CD4-positive, alpha-beta memory T cell (primary cell): Measurements from ENCODE around the gene SASH3. TPM values are rescaled to one million over a fixed set of nuclear protein-coding genes. Genes with fewer than 3 reads are reported as not detected.

Source experiments
- CTCF ChIA-PET: fragments of 350-600 bp; sonication (Branson Sonifier 250); formaldehyde crosslinking; loops from one replicate; lab custom pipeline; 2021; ENCODE audit warnings: inconsistent platforms; ENCODE audit not compliant: partially characterized antibody; lab: Charles Lee
- POLR2A ChIA-PET: fragments of 350-600 bp; sonication (Branson Sonifier 250); formaldehyde crosslinking; loops from one replicate; lab custom pipeline; 2021; ENCODE audit not compliant: partially characterized antibody; lab: Charles Lee
- DNase-seq, 5 donors: peaks; one replicate each; pipeline versions ENCODE4 v3.0.0 to v3.0.0-alpha.2; 2020 to 2022; ENCODE audit warnings: mixed read lengths in 1 of 5
- H3K27ac ChIP-seq: one replicate; pipeline ENCODE4 v1.7.0; 2013; ENCODE audit warnings: low read depth, low read length
- H3K27me3 ChIP-seq: 2 replicates; pipeline ENCODE4 v1.7.0; 2013; ENCODE audit warnings: mild to moderate bottlenecking, low read length, moderate library complexity; ENCODE audit not compliant: insufficient read depth
- H3K36me3 ChIP-seq: 2 replicates; pipeline ENCODE4 v1.7.0; 2013; ENCODE audit warnings: mild to moderate bottlenecking, low read length, moderate library complexity; ENCODE audit not compliant: insufficient read depth
- H3K4me1 ChIP-seq: 2 replicates; pipeline ENCODE4 v1.7.0; 2013; ENCODE audit warnings: mild to moderate bottlenecking, low read length, moderate library complexity; ENCODE audit not compliant: insufficient read depth
- H3K4me3 ChIP-seq, 2 donors: one replicate each; pipeline ENCODE4 v1.7.0; 2013; ENCODE audit warnings: low read length in 2 of 2, mild to moderate bottlenecking in 1 of 2
- H3K9me3 ChIP-seq, 2 donors: one replicate each; pipeline ENCODE4 v1.7.0; 2013; ENCODE audit warnings: low read length in 2 of 2, control low read depth in 1 of 2; ENCODE audit not compliant: control insufficient read depth in 1 of 2
- H3K27ac Mint-ChIP-seq, 7 donors: one replicate each; pipeline ENCODE4 v1.8.0; 2020 to 2021; ENCODE audit warnings: mixed read lengths in 7 of 7, mild to moderate bottlenecking in 6 of 7, inconsistent platforms in 3 of 7, moderate library complexity in 3 of 7
- H3K27me3 Mint-ChIP-seq, 2 donors: one replicate each; pipeline ENCODE4 v1.8.0; 2020 to 2021; ENCODE audit warnings: mixed read lengths in 2 of 2
- H3K36me3 Mint-ChIP-seq, 2 donors: one replicate each; pipeline ENCODE4 v1.8.0; 2020 to 2021; ENCODE audit warnings: mixed read lengths in 2 of 2, inconsistent platforms in 1 of 2, mild to moderate bottlenecking in 1 of 2
- H3K4me1 Mint-ChIP-seq, 4 donors: one replicate each; pipeline ENCODE4 v1.8.0; 2020 to 2021; ENCODE audit warnings: mixed read lengths in 4 of 4, mild to moderate bottlenecking in 1 of 4
- H3K4me3 Mint-ChIP-seq, 8 donors: one replicate each; pipeline ENCODE4 v1.8.0; 2020 to 2021; ENCODE audit warnings: mixed read lengths in 8 of 8, mild to moderate bottlenecking in 7 of 8, moderate library complexity in 6 of 8, inconsistent platforms in 3 of 8
- H3K9me3 Mint-ChIP-seq, 8 donors: one replicate each; pipeline ENCODE4 v1.8.0; 2020 to 2021; ENCODE audit warnings: mixed read lengths in 8 of 8, mild to moderate bottlenecking in 5 of 8, inconsistent platforms in 3 of 8, moderate library complexity in 1 of 8
- intact Hi-C: fragments of 100-400 bp; cut with micrococcal nuclease; formaldehyde crosslinking; loops from one replicate; pipeline ENCODE4 v1.15.1; 2023
- polyA plus RNA-seq, 2 donors: library from polyadenylated mRNA; unstranded; fragments of 300-500 nt; fragmentation: Illumina TruSeq; gene quantifications; one replicate each; pipeline ENCODE4 v1.2.3, GENCODE V29; 2021
- total RNA-seq, 2 experiments: library from RNA; stranded (reverse); gene quantifications; one replicate each; pipeline ENCODE4 v1.2.3, GENCODE V29; 2021

Gene SASH3
- total and polyA plus RNA-seq, 4 experiments from 2014 or later = 83.3 to 211 (median 150) TPM

GRCh38 chrX:129808829-129809796, 29.4 kb downstream of the SASH3 start:
- Mint-ChIP-seq H3K27ac (no peak overlapping the region), H3K27me3 (no peaks in the 10 kb centered on the region), H3K9me3 (no peaks in the 10 kb centered on the region), H3K4me3 (no peak overlapping the region), H3K36me3 (peaks cover 7 to 9% of the 10 kb centered on the region in 2 donors), H3K4me1 (peaks cover 10 to 16% (median 15%) of the 10 kb centered on the region in 4 donors)
- intact Hi-C loops = no loop called here
- peaks cover 10% of the 10 kb centered on the region for H3K4me1 ChIP-seq
- H3K27me3 ChIP-seq = no peaks in the 10 kb centered on the region
- no peak overlapping the region for H3K4me3 ChIP-seq
- ChIA-PET CTCF (interaction anchor here (1.3 to 2.0 kb wide), 3 partner anchors 14 to 171 kb away, joined by 3 to 6 read pairs (median 3); no protein-coding TSS in a partner anchor), POLR2A (interaction anchor here (1.3 kb wide), 1 partner anchor 10 kb away, joined by 4 read pairs; no protein-coding TSS in a partner anchor)
- no peak for DNase-seq
- H3K9me3 ChIP-seq = no peaks in the 10 kb centered on the region
- H3K36me3 ChIP-seq = no peaks in the 10 kb centered on the region
- no peak overlapping the region for H3K27ac ChIP-seq

- H3K9me3 Mint-ChIP-seq = peaks cover 0 to 3% (median 0%) of the 10 kb centered on the region in 8 donors
- Histone ChIP-seq H3K36me3 (no peaks in the 10 kb centered on the region), H3K9me3 (no peaks in the 10 kb centered on the region), H3K4me1 (peaks cover 7% of the 10 kb centered on the region), H3K27me3 (no peaks in the 10 kb centered on the region), H3K27ac (no peak overlapping the region), H3K4me3 (no peak overlapping the region)
- H3K36me3 Mint-ChIP-seq = peaks cover 4 to 6% of the 10 kb centered on the region in 2 donors
- POLR2A ChIA-PET = no interaction called here
- H3K27ac Mint-ChIP-seq = no peak overlapping the region
- H3K27me3 Mint-ChIP-seq = no peaks in the 10 kb centered on the region
- H3K4me3 Mint-ChIP-seq = no peak overlapping the region
- intact Hi-C loops = no loop called here
- DNase-seq = no peak
- CTCF ChIA-PET = interaction anchor here (1.2 to 1.4 kb wide), 2 partner anchors 10 to 152 kb away, joined by 3 to 4 read pairs; no protein-coding TSS in a partner anchor
- peaks cover 7 to 8% (median 7%) of the 10 kb centered on the region in 4 donors for H3K4me1 Mint-ChIP-seq
These were observed 34.1 kb downstream of the SASH3 start for GRCh38 chrX:129813662-129814368.

- intact Hi-C loops = no loop called here
- H3K27me3 ChIP-seq = no peaks in the 10 kb centered on the region
- ChIA-PET CTCF (no interaction called here), POLR2A (no interaction called here)
- Mint-ChIP-seq H3K27me3 (no peaks in the 10 kb centered on the region), H3K36me3 (peaks cover 1 to 4% of the 10 kb centered on the region in 2 donors), H3K4me1 (peaks cover 0 to 4% (median 2%) of the 10 kb centered on the region in 4 donors), H3K4me3 (no peak overlapping the region), H3K9me3 (peaks cover 0 to 3% (median 0%) of the 10 kb centered on the region in 8 donors), H3K27ac (no peak overlapping the region)
- H3K36me3 ChIP-seq = no peaks in the 10 kb centered on the region
- H3K4me1 ChIP-seq = no peaks in the 10 kb centered on the region
- no peak overlapping the region for H3K27ac ChIP-seq
- no peaks in the 10 kb centered on the region for H3K9me3 ChIP-seq
- DNase-seq = no peak
- H3K4me3 ChIP-seq = no peak overlapping the region
These were observed 38.4 kb downstream of the SASH3 start for GRCh38 chrX:129818123-129818522.

GRCh38 chrX:129823115-129823514, 43.4 kb downstream of the SASH3 start:
- ChIA-PET CTCF (interaction anchor here (0.6 to 5.3 kb wide), 37 partner anchors 9 to 238 kb away, joined by 3 to 48 read pairs (median 4); partner anchors contain the start of gene APLN), POLR2A (interaction anchor here (1.2 to 2.2 kb wide), 4 partner anchors 42 to 67 kb away, joined by 3 to 8 read pairs (median 5); no protein-coding TSS in a partner anchor)
- no peaks in the 10 kb centered on the region for H3K36me3 ChIP-seq
- no peaks in the 10 kb centered on the region for H3K27me3 ChIP-seq
- H3K9me3 Mint-ChIP-seq = no peaks in the 10 kb centered on the region
- H3K27me3 Mint-ChIP-seq = no peaks in the 10 kb centered on the region
- H3K9me3 ChIP-seq = no peaks in the 10 kb centered on the region
- intact Hi-C loops = loop anchor here (1.0 to 5.0 kb wide), 8 partner anchors 41 to 216 kb away; no protein-coding TSS in a partner anchor
- H3K36me3 Mint-ChIP-seq = peaks cover 0 to 1% of the 10 kb centered on the region in 2 donors
- peak overlapping the region in 2 of 7 donors; percentile 7 to 23 for H3K27ac Mint-ChIP-seq
- H3K4me1 Mint-ChIP-seq = peaks cover 9 to 19% (median 11%) of the 10 kb centered on the region in 4 donors
- DNase-seq = peak; percentile 38 to 62 (median 59)
- H3K27ac ChIP-seq = no peak overlapping the region
- peaks cover 10% of the 10 kb centered on the region for H3K4me1 ChIP-seq
- H3K4me3 ChIP-seq = no peak overlapping the region
- H3K4me3 Mint-ChIP-seq = peak overlapping the region in 2 of 8 donors; percentile 57 to 69

- Histone ChIP-seq H3K4me1 (peaks cover 10% of the 10 kb centered on the region), H3K4me3 (no peak overlapping the region), H3K9me3 (no peaks in the 10 kb centered on the region), H3K36me3 (no peaks in the 10 kb centered on the region), H3K27me3 (no peaks in the 10 kb centered on the region), H3K27ac (no peak overlapping the region)
- ChIA-PET POLR2A (interaction anchor here (1.2 to 2.2 kb wide), 4 partner anchors 42 to 67 kb away, joined by 3 to 8 read pairs (median 5); no protein-coding TSS in a partner anchor), CTCF (interaction anchor here (0.8 to 5.3 kb wide), 35 partner anchors 10 to 237 kb away, joined by 3 to 48 read pairs (median 4); partner anchors contain the start of gene APLN)
- peaks cover 0 to 1% of the 10 kb centered on the region in 2 donors for H3K36me3 Mint-ChIP-seq
- no peaks in the 10 kb centered on the region for H3K9me3 Mint-ChIP-seq
- H3K4me1 Mint-ChIP-seq = peaks cover 9 to 19% (median 11%) of the 10 kb centered on the region in 4 donors
- H3K27me3 Mint-ChIP-seq = no peaks in the 10 kb centered on the region
- no peak for DNase-seq
- peak overlapping the region in 4 of 8 donors; percentile 42 to 72 (median 63) for H3K4me3 Mint-ChIP-seq
- peak overlapping the region in 5 of 7 donors; percentile 23 to 87 (median 71) for H3K27ac Mint-ChIP-seq
- intact Hi-C loops = loop anchor here (1.0 to 5.0 kb wide), 8 partner anchors 41 to 216 kb away; no protein-coding TSS in a partner anchor
These were observed 43.8 kb downstream of the SASH3 start for GRCh38 chrX:129823522-129823921.

GRCh38 chrX:129824620-129825019, 44.9 kb downstream of the SASH3 start:
- Mint-ChIP-seq H3K36me3 (peaks cover 0 to 1% of the 10 kb centered on the region in 2 donors), H3K9me3 (no peaks in the 10 kb centered on the region), H3K27me3 (no peaks in the 10 kb centered on the region), H3K4me1 (peaks cover 9 to 19% (median 11%) of the 10 kb centered on the region in 4 donors), H3K4me3 (no peak overlapping the region), H3K27ac (peak overlapping the region in 1 of 7 donors; percentile 43)
- Histone ChIP-seq H3K9me3 (no peaks in the 10 kb centered on the region), H3K4me3 (no peak overlapping the region), H3K36me3 (no peaks in the 10 kb centered on the region), H3K27ac (no peak overlapping the region), H3K27me3 (no peaks in the 10 kb centered on the region), H3K4me1 (peaks cover 10% of the 10 kb centered on the region)
- POLR2A ChIA-PET = interaction anchor here (0.7 kb wide), 1 partner anchor 36 kb away, joined by 3 read pairs; no protein-coding TSS in a partner anchor
- intact Hi-C loops = loop anchor here (5.0 kb wide), 1 partner anchor 42 kb away; no protein-coding TSS in a partner anchor
- CTCF ChIA-PET = interaction anchor here (1.3 to 5.3 kb wide), 12 partner anchors 16 to 236 kb away, joined by 3 to 48 read pairs (median 9); partner anchors contain the start of gene APLN
- no peak for DNase-seq
